Transverse colon (tissue), 4 donors: Measurements from ENCODE around the gene SEPTIN5. TPM values are rescaled to one million over a fixed set of nuclear protein-coding genes. Genes with fewer than 3 reads are reported as not detected.

ENCODE experiments used
- DNase-seq: peaks from one replicate; pipeline ENCODE4 v3.0.0-alpha.2; 2019
- H3K27ac ChIP-seq, 4 donors: fragments of 200-600 bp; sonication (generic); 2 replicates each; pipeline ENCODE4 v1.5.1; 2016 to 2018; ENCODE audit warnings: inconsistent platforms in 4 of 4
- H3K27me3 ChIP-seq: fragments of 200-600 bp; sonication (generic); 2 replicates; pipeline ENCODE4 v1.5.1; 2017; ENCODE audit warnings: inconsistent platforms
- H3K36me3 ChIP-seq, 4 donors: fragments of 200-600 bp; sonication (generic); 2 replicates each; pipeline ENCODE4 v1.5.1; 2017 to 2019; ENCODE audit warnings: inconsistent platforms in 4 of 4
- H3K4me1 ChIP-seq, 4 donors: fragments of 200-600 bp; sonication (generic); 2 replicates each; pipeline ENCODE4 v1.5.1; 2017 to 2020; ENCODE audit warnings: inconsistent platforms in 4 of 4
- H3K4me3 ChIP-seq, 4 donors: fragments of 200-600 bp; sonication (generic); 1 replicate in 1 of 4; 2 replicates in 3 of 4; pipeline versions ENCODE4 v1.5.1 to v1.6.1; 2017 to 2019; ENCODE audit warnings: inconsistent platforms in 4 of 4
- H3K9me3 ChIP-seq, 2 donors: fragments of 200-600 bp; sonication (generic); 2 replicates each; pipeline ENCODE4 v1.5.1; 2017 to 2019; ENCODE audit warnings: inconsistent platforms in 2 of 2
- EP300 ChIP-seq: sonication (generic); formaldehyde crosslinking; IDR thresholded peaks from one replicate; pipeline ENCODE4 v1.6.1; 2017; ENCODE audit warnings: antibody characterized with exemption, low read depth
- POLR2A ChIP-seq: fragments of 450-650 bp; IDR thresholded peaks from one replicate; pipeline ENCODE4 v1.6.1; 2016; ENCODE audit warnings: antibody characterized with exemption, mild to moderate bottlenecking, moderate library complexity
- POLR2AphosphoS5 ChIP-seq, 3 donors: sonication (generic); formaldehyde crosslinking; IDR thresholded peaks; one replicate each; pipeline ENCODE4 v1.6.1; 2016; ENCODE audit warnings: antibody characterized with exemption in 3 of 3
- WGBS, 2 donors: methylation state at CpG; one replicate each; pipeline ENCODE4 v1.1.5; 2018; ENCODE audit warnings: low coverage in 1 of 2; 5-methylcytosine and 5-hydroxymethylcytosine counted together
- in situ Hi-C, 4 donors: fragments of 200-750 bp; cut with MboI; loops; one replicate each; pipeline versions ENCODE4 v1.15.0 to v1.15.1; 2017; ENCODE audit warnings: low sequenced_read_pairs in 3 of 4, low pct_ligation_motif_present in 1 of 4, low pct_unique_long_range_greater_than_20kb in 1 of 4
- intact Hi-C: fragments of 100-400 bp; cut with DNase I; formaldehyde crosslinking; loops from one replicate; pipeline ENCODE4 v1.15.1; 2023; ENCODE audit warnings: low total_unique reads
- total RNA-seq, 4 donors: library from RNA; depleted of rRNA; stranded (reverse); fragments of >200 nt; gene quantifications; one replicate each; pipeline ENCODE4 v1.1.0, GENCODE V29; 2016
- TF ChIP-seq, protein P1 (sequence below), 5 experiments: fragments of 200-600 bp in 3 of 5; fragments of 450-650 bp in 2 of 5; sonication (generic) in 3 of 5; IDR thresholded peaks; 1 replicate in 2 of 5; 2 replicates in 3 of 5; pipeline ENCODE4 v1.5.1; 2016 to 2017; ENCODE audit warnings: antibody characterized with exemption in 5 of 5, inconsistent platforms in 3 of 5, mild to moderate bottlenecking in 2 of 5, moderate library complexity in 1 of 5

SEPTIN5 gene
- total RNA-seq, 4 donors from 2014 or later: 2.5 to 709 (median 5.4) TPM

GRCh38 chr22:19739448-19739895, 25.2 kb downstream of the SEPTIN5 start:
- Histone ChIP-seq H3K9me3 (no peaks in the 10 kb centered on the region), H3K27ac (no peak overlapping the region), H3K4me1 (no peaks in the 10 kb centered on the region), H3K4me3 (no peak overlapping the region), H3K36me3 (no peaks in the 10 kb centered on the region), H3K27me3 (peaks cover 6% of the 10 kb centered on the region)
- in situ Hi-C loops (no loop called here), intact Hi-C loops (no loop called here)
- TF ChIP-seq POLR2AphosphoS5 (IDR thresholded peaks at IDR 0.05) (no peak), EP300 (no peak), POLR2A (no peak)
- TF ChIP-seq, protein P1, sequence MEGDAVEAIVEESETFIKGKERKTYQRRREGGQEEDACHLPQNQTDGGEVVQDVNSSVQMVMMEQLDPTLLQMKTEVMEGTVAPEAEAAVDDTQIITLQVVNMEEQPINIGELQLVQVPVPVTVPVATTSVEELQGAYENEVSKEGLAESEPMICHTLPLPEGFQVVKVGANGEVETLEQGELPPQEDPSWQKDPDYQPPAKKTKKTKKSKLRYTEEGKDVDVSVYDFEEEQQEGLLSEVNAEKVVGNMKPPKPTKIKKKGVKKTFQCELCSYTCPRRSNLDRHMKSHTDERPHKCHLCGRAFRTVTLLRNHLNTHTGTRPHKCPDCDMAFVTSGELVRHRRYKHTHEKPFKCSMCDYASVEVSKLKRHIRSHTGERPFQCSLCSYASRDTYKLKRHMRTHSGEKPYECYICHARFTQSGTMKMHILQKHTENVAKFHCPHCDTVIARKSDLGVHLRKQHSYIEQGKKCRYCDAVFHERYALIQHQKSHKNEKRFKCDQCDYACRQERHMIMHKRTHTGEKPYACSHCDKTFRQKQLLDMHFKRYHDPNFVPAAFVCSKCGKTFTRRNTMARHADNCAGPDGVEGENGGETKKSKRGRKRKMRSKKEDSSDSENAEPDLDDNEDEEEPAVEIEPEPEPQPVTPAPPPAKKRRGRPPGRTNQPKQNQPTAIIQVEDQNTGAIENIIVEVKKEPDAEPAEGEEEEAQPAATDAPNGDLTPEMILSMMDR (IDR thresholded peaks at IDR 0.05): no peak
- no peak for DNase-seq
- 55% methylated on average over 16 of the region's 16 CpGs; no CpG with 5 or more reads in 1 of the 2 donors for WGBS, 2 donors

GRCh38 chr22:19739911-19740449, 25.7 kb downstream of the SEPTIN5 start:
- WGBS, 2 donors: 77% methylated on average over 6 of the region's 7 CpGs; no CpG with 5 or more reads in 1 of the 2 donors
- peaks cover 6% of the 10 kb centered on the region for H3K27me3 ChIP-seq

DNA sequence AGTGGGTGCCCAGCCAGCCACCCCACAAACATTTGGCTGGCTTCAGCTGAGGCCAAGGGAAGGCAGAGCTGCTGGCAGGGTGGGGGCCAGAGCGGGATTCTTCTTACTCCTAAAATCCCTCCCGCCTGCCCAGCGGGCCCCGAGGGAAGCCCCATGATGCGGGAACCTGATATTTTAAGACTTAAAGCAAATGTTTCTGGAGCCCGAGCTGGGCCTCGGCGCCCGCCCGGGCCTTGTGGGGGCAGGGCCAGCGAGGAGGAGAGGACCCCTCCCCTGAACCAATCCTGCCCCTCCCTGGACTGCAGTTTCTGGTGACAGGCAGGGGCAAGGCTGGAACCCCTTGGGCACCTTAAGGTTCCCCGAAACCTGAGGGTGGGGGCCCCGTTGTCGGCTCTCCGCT, 26.3 kb downstream of the SEPTIN5 start:
- H3K36me3 ChIP-seq: no peaks in the 10 kb centered on the region
- no peak overlapping the region for H3K4me3 ChIP-seq
- no peaks in the 10 kb centered on the region for H3K9me3 ChIP-seq
- in situ Hi-C loops (no loop called here), intact Hi-C loops (no loop called here)
- H3K27me3 ChIP-seq: peaks cover 6% of the 10 kb centered on the region
- H3K4me1 ChIP-seq: no peaks in the 10 kb centered on the region
- TF ChIP-seq EP300: no peak
- TF ChIP-seq, protein P1 (IDR thresholded peaks at IDR 0.05): no peak
- TF ChIP-seq POLR2AphosphoS5 (IDR thresholded peaks at IDR 0.05): no peak
- no peak for TF ChIP-seq POLR2A
- WGBS, 2 donors: 86% methylated on average over 15 of the region's 15 CpGs; no CpG with 5 or more reads in 1 of the 2 donors
- H3K27ac ChIP-seq: no peak overlapping the region
- DNase-seq: no peak

More at GRCh38 chr22:19739911-19740449, 25.7 kb downstream of the SEPTIN5 start:
- DNase-seq: no peak
- no peaks in the 10 kb centered on the region for H3K4me1 ChIP-seq
- intact Hi-C loops (no loop called here), in situ Hi-C loops (no loop called here)
- no peak overlapping the region for H3K27ac ChIP-seq
- no peak overlapping the region for H3K4me3 ChIP-seq
- TF ChIP-seq EP300 (no peak), POLR2A (no peak), POLR2AphosphoS5 (IDR thresholded peaks at IDR 0.05) (no peak)
- TF ChIP-seq, protein P1 (IDR thresholded peaks at IDR 0.05): no peak
- no peaks in the 10 kb centered on the region for H3K9me3 ChIP-seq
- H3K36me3 ChIP-seq: no peaks in the 10 kb centered on the region

- Histone ChIP-seq H3K9me3 (no peaks in the 10 kb centered on the region), H3K4me3 (no peak overlapping the region), H3K4me1 (no peaks in the 10 kb centered on the region), H3K27me3 (peaks cover 6% of the 10 kb centered on the region), H3K27ac (no peak overlapping the region), H3K36me3 (no peaks in the 10 kb centered on the region)
- no peak for DNase-seq
- TF ChIP-seq POLR2A (no peak), EP300 (no peak), POLR2AphosphoS5 (IDR thresholded peaks at IDR 0.05) (no peak)
- TF ChIP-seq, protein P1 (IDR thresholded peaks at IDR 0.05): no peak
- WGBS, 2 donors: 82% methylated on average over 5 of the region's 7 CpGs; no CpG with 5 or more reads in 1 of the 2 donors
- in situ Hi-C loops: no loop called here
- intact Hi-C loops: no loop called here
Measured at GRCh38 chr22:19741053-19741452, 26.8 kb downstream of the SEPTIN5 start.
